Measurements from ENCODE around the gene DUS3L. TPM values are rescaled to one million over a fixed set of nuclear protein-coding genes. Genes with fewer than 3 reads are reported as not detected.
A peak's percentile ranks its signal among the peaks of the same experiment; 100 is the strongest.

Gene DUS3L
- total and polyA plus RNA-seq, 2 donors (not counting 1 experiment from before 2014, with no cell fraction given) = 84.6 to 118 TPM

DNA sequence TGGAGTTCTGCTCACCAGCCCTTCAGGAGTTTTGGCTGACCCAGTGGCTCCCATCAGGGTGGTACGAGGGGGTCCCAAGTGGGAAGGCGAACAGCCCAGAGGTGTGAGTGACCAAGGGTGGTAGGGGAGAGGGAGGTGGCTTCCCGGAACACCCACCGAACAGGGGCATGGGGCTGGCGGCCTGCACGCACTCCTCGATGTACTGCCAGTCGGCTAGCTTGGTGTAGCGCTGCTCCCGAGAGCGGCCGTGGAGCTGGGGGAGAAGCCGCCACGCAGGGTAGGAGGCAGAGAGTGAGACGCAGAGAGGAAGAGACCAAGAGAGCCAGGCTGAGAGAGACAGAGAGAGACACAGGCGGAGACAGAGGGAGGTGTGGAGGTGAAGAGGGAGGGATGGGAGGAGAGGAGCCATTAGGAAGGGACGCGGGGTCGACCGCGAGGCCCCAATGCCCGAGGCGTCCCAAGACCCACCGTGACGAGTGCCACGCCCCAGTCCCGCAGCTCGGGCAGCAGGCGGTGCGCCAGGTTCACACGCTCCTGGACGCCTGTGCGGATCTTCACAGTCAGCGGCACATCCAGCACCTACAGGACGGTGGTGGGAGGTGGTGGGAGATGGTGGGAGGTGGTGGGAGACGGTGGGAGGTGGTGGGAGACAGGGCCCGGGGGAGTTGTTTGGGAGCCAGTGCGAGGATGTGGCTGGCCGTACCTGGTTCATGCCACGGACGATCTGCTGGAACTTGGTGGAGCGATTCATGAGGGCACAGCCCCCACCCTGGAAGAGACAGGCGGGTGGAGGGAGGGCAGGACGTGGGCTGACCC is 4.2 kb downstream of the DUS3L start:
- Histone ChIP-seq H3K27me3 (replicated peaks in 1 of 4; ENCODE audit: control extremely low read depth in 1 of 4, control insufficient read depth in 3 of 4, insufficient read depth in 4 of 4, low read length in 3 of 4) (no peaks in the 10 kb centered on the region), H2AFZ (ENCODE audit: insufficient read depth, low read depth, low read length, poor library complexity, severe bottlenecking) (no peak overlapping the region), H3K36me3 (replicated peaks in 1 of 2; ENCODE audit: control extremely low read depth in 1 of 2, control insufficient read depth in 1 of 2, extremely low read depth in 1 of 2, insufficient read depth in 2 of 2, low read length in 1 of 2) (peaks cover 0 to 53% of the 10 kb centered on the region in 2 experiments), H3K4me1 (ENCODE audit: control insufficient read depth in 2 of 2, insufficient read depth in 2 of 2, low read length in 2 of 2) (peaks cover 5 to 16% of the 10 kb centered on the region in 2 donors), H3K4me2 (replicated peaks; ENCODE audit: low read depth, low read length, poor library complexity, severe bottlenecking) (no peak overlapping the region), H3K9ac (ENCODE audit: low read length) (no peak overlapping the region), H3K4me3 (ENCODE audit: control extremely low read depth in 1 of 5, extremely low read depth in 1 of 5, insufficient read depth in 1 of 5, low read depth in 2 of 5, low read length in 4 of 5) (no peak overlapping the region), H3K27ac (ENCODE audit: low read length in 2 of 2) (no peak overlapping the region), H3K79me2 (ENCODE audit: control insufficient read depth, insufficient read depth, low read length) (peaks cover 7% of the 10 kb centered on the region), H3K9me3 (ENCODE audit: control extremely low read depth in 1 of 3, control insufficient read depth in 2 of 3, insufficient read depth in 1 of 3, low read length in 2 of 3) (peaks cover 0 to 20% (median 3%) of the 10 kb centered on the region in 3 donors), H4K20me1 (ENCODE audit: control insufficient read depth, insufficient read depth, low read length, poor library complexity, severe bottlenecking) (peaks cover 28% of the 10 kb centered on the region)
- no peaks in the 10 kb centered on the region for H3K9me3 Mint-ChIP-seq (ENCODE audit: insufficient read depth)
- no peak for TF ChIP-seq EZH2 (IDR thresholded peaks at IDR 0.05; ENCODE audit: borderline replicate concordance, insufficient read depth, low read depth, low read length, poor library complexity, severe bottlenecking)
- TF ChIP-seq, protein P1, sequence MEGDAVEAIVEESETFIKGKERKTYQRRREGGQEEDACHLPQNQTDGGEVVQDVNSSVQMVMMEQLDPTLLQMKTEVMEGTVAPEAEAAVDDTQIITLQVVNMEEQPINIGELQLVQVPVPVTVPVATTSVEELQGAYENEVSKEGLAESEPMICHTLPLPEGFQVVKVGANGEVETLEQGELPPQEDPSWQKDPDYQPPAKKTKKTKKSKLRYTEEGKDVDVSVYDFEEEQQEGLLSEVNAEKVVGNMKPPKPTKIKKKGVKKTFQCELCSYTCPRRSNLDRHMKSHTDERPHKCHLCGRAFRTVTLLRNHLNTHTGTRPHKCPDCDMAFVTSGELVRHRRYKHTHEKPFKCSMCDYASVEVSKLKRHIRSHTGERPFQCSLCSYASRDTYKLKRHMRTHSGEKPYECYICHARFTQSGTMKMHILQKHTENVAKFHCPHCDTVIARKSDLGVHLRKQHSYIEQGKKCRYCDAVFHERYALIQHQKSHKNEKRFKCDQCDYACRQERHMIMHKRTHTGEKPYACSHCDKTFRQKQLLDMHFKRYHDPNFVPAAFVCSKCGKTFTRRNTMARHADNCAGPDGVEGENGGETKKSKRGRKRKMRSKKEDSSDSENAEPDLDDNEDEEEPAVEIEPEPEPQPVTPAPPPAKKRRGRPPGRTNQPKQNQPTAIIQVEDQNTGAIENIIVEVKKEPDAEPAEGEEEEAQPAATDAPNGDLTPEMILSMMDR (IDR thresholded peaks at IDR 0.05) = no peak
- DNase-seq (peak; percentile 36), ATAC-seq (ENCODE audit: low read depth) (no peak)
- WGBS (ENCODE audit: insufficient coverage) = 99% methylated on average over 44 of the region's 44 CpGs
- no peak overlapping the region for H3K27ac Mint-ChIP-seq
- H3K4me1 Mint-ChIP-seq = peaks cover 10% of the 10 kb centered on the region
- POLR2A ChIA-PET = no interaction called here
- no peaks in the 10 kb centered on the region for H3K27me3 Mint-ChIP-seq
- H3K4me3 Mint-ChIP-seq = no peak overlapping the region
- intact Hi-C loops (cut with micrococcal nuclease) = no loop called here
- CTCF ChIA-PET = no interaction called here

DNA sequence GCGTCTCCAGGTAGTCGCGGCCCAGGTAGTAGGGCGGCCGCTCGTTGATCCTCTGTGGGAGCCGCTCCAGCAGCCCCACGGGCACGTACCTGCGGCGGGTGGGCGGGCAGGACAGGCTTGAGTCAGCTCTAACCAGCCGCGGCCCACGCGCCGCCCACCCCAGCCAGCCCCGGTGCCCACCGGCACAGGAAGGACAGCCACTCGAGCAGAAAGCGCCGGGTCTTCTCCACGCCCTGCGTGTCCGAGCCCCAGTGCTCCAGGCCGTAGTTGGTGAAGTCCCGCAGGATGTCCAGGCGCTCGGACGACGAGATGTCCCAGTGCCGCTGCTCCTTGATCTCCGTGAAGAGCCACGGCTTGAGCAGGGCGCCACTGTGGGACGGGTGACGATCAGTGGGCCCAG is 5.5 kb downstream of the DUS3L start:
- no peak for TF ChIP-seq EZH2 (IDR thresholded peaks at IDR 0.05; ENCODE audit: borderline replicate concordance, insufficient read depth, low read depth, low read length, poor library complexity, severe bottlenecking)
- TF ChIP-seq, protein P1 (IDR thresholded peaks at IDR 0.05) = no peak
- Mint-ChIP-seq H3K9me3 (ENCODE audit: insufficient read depth) (no peaks in the 10 kb centered on the region), H3K27me3 (no peaks in the 10 kb centered on the region), H3K27ac (no peak overlapping the region), H3K4me3 (no peak overlapping the region), H3K4me1 (peaks cover 5% of the 10 kb centered on the region)
- intact Hi-C loops (cut with micrococcal nuclease) = no loop called here
- Histone ChIP-seq H3K4me3 (ENCODE audit: control extremely low read depth in 1 of 5, extremely low read depth in 1 of 5, insufficient read depth in 1 of 5, low read depth in 2 of 5, low read length in 4 of 5) (no peak overlapping the region), H3K27me3 (replicated peaks in 1 of 4; ENCODE audit: control extremely low read depth in 1 of 4, control insufficient read depth in 3 of 4, insufficient read depth in 4 of 4, low read length in 3 of 4) (no peaks in the 10 kb centered on the region), H3K9me3 (ENCODE audit: control extremely low read depth in 1 of 3, control insufficient read depth in 2 of 3, insufficient read depth in 1 of 3, low read length in 2 of 3) (peaks cover 0 to 8% (median 0%) of the 10 kb centered on the region in 3 donors), H3K4me2 (replicated peaks; ENCODE audit: low read depth, low read length, poor library complexity, severe bottlenecking) (no peak overlapping the region), H3K79me2 (ENCODE audit: control insufficient read depth, insufficient read depth, low read length) (peaks cover 7% of the 10 kb centered on the region), H3K9ac (ENCODE audit: low read length) (no peak overlapping the region), H3K4me1 (ENCODE audit: control insufficient read depth in 2 of 2, insufficient read depth in 2 of 2, low read length in 2 of 2) (peaks cover 5 to 7% of the 10 kb centered on the region in 2 donors), H3K27ac (ENCODE audit: low read length in 2 of 2) (no peak overlapping the region), H4K20me1 (ENCODE audit: control insufficient read depth, insufficient read depth, low read length, poor library complexity, severe bottlenecking) (peaks cover 28% of the 10 kb centered on the region), H3K36me3 (replicated peaks in 1 of 2; ENCODE audit: control extremely low read depth in 1 of 2, control insufficient read depth in 1 of 2, extremely low read depth in 1 of 2, insufficient read depth in 2 of 2, low read length in 1 of 2) (peaks cover 0 to 53% of the 10 kb centered on the region in 2 experiments), H2AFZ (ENCODE audit: insufficient read depth, low read depth, low read length, poor library complexity, severe bottlenecking) (no peak overlapping the region)
- DNase-seq (no peak), ATAC-seq (ENCODE audit: low read depth) (no peak)
- CTCF ChIA-PET = no interaction called here
- 95% methylated on average over 34 of the region's 37 CpGs for WGBS (ENCODE audit: insufficient coverage)
- POLR2A ChIA-PET = no interaction called here
